C4-2B (cell line): ENCODE results near the gene IL6ST.

Experiments used
- CTCF ChIP-seq: fragments of 450-650 bp; conservative IDR thresholded peaks from 2 replicates; pipeline ENCODE4 v1.5.1; 2017; ENCODE audit warnings: mild to moderate bottlenecking
- ZFX ChIP-seq: fragments of 450-650 bp; IDR thresholded peaks from 2 replicates; pipeline ENCODE4 v1.6.1; 2017

GRCh38 chr5:55925181-55925580 lies 69.6 kb downstream of the IL6ST start:
- TF ChIP-seq CTCF (no peak), ZFX (no peak)
